ENCODE measurements around the gene TLK1.

TLK1 gene

DNA sequence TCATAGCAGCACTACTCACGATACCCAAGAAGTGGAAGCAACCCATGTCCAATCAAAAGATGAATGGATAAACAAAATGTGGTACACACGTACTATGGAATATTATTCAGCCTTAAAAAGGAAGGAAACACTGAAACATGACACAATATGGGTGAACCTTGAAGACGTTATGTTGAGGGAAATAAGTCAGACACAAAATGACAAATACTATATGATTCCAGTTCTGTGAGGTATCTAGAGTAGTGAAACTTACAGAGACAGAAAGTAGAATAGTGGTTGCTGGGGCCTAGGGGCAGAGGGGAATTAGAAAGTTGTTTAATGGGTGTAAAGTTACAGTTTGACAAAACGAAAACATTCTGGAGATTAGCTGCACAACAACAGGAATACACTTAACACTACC is 24.7 kb downstream of the TLK1 start:
- DNase-seq (ENCODE audit: low spot score), result no peak
- TF ChIP-seq, protein P1, sequence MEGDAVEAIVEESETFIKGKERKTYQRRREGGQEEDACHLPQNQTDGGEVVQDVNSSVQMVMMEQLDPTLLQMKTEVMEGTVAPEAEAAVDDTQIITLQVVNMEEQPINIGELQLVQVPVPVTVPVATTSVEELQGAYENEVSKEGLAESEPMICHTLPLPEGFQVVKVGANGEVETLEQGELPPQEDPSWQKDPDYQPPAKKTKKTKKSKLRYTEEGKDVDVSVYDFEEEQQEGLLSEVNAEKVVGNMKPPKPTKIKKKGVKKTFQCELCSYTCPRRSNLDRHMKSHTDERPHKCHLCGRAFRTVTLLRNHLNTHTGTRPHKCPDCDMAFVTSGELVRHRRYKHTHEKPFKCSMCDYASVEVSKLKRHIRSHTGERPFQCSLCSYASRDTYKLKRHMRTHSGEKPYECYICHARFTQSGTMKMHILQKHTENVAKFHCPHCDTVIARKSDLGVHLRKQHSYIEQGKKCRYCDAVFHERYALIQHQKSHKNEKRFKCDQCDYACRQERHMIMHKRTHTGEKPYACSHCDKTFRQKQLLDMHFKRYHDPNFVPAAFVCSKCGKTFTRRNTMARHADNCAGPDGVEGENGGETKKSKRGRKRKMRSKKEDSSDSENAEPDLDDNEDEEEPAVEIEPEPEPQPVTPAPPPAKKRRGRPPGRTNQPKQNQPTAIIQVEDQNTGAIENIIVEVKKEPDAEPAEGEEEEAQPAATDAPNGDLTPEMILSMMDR (IDR thresholded peaks at IDR 0.05; ENCODE audit: borderline replicate concordance, control extremely low read depth, extremely low read depth, insufficient read depth, missing control alignments), result no peak
- in situ Hi-C loops (cut with MboI; ENCODE audit: low sequenced_read_pairs, unreplicated experiment), result no loop called here

DNA sequence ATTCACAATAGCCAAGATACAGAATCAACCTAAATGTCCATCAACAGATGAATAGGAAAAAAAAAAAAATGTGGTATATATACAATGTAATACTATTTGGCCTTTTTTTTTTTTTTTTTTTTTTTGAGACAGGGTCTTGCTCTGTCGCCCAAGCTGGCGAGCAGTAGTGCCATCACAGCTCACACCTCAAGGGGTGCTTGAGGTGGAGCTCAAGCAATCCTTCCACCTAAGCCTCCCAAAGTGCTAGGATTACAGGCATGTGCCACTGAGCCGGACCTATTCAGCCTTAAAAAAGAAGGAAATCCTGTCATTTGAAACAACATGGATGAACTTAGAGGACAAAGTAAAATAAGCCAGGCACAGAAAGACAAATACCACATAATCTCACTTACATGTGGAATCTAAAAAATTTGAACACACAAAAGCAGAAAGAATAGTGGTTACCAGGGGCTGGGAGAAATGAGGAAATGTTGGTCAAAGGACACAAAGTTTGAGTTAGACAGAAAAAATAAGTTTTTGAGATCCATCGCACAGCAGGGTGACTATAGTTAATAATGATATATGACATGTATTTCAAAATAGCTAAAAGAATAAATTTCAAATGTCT is 26.0 kb downstream of the TLK1 start:
- TF ChIP-seq, protein P1 (IDR thresholded peaks at IDR 0.05; ENCODE audit: borderline replicate concordance, control extremely low read depth, extremely low read depth, insufficient read depth, missing control alignments), result no peak
- in situ Hi-C loops (cut with MboI; ENCODE audit: low sequenced_read_pairs, unreplicated experiment), result no loop called here
- DNase-seq (ENCODE audit: low spot score), result no peak

DNA sequence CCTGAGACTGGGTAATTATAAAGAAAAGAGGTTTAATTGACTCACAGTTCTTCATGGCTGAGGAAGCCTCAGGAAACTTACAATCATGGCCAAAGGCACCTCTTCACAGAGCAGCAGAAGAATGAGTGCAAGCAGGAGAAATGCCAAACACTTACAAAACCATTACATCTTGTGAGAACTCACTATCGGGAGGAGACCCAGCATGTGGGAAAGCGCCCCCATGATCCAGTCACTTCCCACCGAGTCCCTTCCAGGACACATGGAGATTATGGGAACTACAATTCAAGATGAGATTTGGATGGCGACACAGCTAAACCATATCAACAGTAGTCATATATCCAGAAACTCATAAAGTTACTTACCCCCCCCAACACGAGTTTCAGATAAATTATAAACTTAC is 28.6 kb downstream of the TLK1 start:
- TF ChIP-seq, protein P1 (IDR thresholded peaks at IDR 0.05; ENCODE audit: borderline replicate concordance, control extremely low read depth, extremely low read depth, insufficient read depth, missing control alignments), result no peak
- DNase-seq (ENCODE audit: low spot score), result no peak
- in situ Hi-C loops (cut with MboI; ENCODE audit: low sequenced_read_pairs, unreplicated experiment), result no loop called here

DNA sequence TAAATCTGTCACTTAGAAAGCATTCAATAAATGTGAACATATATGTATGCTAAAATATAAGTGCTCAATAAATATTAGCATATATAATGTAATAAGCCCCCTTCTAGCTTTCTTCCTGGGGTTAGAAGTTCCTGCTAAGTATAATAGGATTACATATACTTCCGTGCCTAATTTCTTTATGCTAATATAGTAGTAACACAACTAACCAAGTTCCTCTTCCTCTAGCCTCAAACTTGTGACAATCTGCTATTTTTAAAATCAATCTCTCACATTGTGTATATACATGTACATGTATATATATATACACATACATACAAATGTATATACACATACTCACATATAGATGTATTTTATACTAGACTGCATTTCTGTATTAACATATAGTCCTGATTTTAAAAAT is 32.2 kb downstream of the TLK1 start:
- in situ Hi-C loops (cut with MboI; ENCODE audit: low sequenced_read_pairs, unreplicated experiment), result no loop called here
- TF ChIP-seq, protein P1 (IDR thresholded peaks at IDR 0.05; ENCODE audit: borderline replicate concordance, control extremely low read depth, extremely low read depth, insufficient read depth, missing control alignments), result no peak
- no peak for DNase-seq (ENCODE audit: low spot score)

DNA sequence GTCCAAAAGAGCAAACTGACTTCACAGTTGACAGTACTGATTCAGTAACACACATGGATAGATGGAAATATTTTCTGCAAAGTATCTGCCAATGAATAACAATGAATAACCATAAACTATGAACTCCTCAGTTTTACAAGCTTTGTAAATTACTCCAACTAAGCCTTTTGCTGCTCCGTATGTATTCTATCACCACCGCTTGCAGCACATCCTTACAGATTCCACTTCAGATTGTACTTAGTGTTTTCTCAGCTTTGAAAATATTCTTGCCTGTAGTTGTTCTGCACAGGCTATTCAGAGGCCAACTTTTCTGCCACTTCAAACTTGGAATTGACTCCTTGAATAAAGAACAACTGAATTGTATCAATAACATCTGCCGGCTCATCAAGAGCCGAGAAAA is 36.2 kb downstream of the TLK1 start:
- DNase-seq (ENCODE audit: low spot score), result no peak
- in situ Hi-C loops (cut with MboI; ENCODE audit: low sequenced_read_pairs, unreplicated experiment), result no loop called here
- TF ChIP-seq, protein P1 (IDR thresholded peaks at IDR 0.05; ENCODE audit: borderline replicate concordance, control extremely low read depth, extremely low read depth, insufficient read depth, missing control alignments), result no peak

DNA sequence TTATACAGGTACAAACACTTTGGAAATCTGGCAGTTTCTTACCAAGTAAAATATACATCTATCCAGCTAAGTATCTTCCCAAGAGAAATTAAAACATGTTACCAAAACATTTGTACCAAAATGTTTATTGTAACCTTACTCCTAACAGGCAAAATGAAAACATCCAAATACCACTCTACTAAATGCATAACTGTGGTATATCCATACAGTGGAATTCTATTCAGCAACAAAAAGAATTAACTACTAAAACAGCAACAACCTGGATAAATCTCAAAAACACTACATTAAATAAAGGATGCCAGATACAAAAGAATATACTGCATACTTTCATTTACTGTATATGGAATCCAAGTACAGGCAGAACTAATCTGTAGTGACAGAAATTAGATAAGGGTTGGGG is 51.1 kb downstream of the TLK1 start:
- TF ChIP-seq, protein P1 (IDR thresholded peaks at IDR 0.05; ENCODE audit: borderline replicate concordance, control extremely low read depth, extremely low read depth, insufficient read depth, missing control alignments), result no peak
- in situ Hi-C loops (cut with MboI; ENCODE audit: low sequenced_read_pairs, unreplicated experiment), result no loop called here
- DNase-seq (ENCODE audit: low spot score), result no peak

Data from GM13976 (cell line).